ENCODE data around the gene SCTR. TPM values are rescaled to one million over a fixed set of nuclear protein-coding genes. Genes with fewer than 3 reads are reported as not detected.

The SCTR gene
- total RNA-seq, 2 donors from 2014 or later, result not detected

DNA sequence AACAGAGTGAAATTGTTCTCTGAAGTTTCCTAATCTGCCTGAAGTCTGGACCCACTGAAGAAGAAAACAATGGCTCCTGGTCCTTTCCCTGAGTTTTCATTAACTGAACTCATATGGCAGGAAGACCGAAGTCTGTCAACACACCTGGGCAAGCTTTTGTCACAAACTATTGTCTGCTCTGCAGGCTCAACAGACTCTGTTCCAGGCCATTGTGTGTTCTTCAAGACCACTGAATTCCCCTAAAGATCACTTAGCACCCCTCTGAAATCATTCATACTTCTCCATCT lies 99.2 kb downstream of the SCTR start:
- no peak for TF ChIP-seq CTCF (IDR thresholded peaks at IDR 0.05)
- Histone ChIP-seq H3K9me3 (no peaks in the 10 kb centered on the region), H3K4me1 (ENCODE audit: control insufficient read depth in 1 of 2, low read depth in 2 of 2) (peaks cover 0 to 5% of the 10 kb centered on the region in 2 donors), H3K4me3 (no peak overlapping the region), H3K27ac (no peak overlapping the region), H3K27me3 (replicated peaks; ENCODE audit: insufficient read depth) (no peaks in the 10 kb centered on the region), H3K36me3 (no peaks in the 10 kb centered on the region)
- ATAC-seq (ENCODE audit: insufficient number of reproducible peaks, low FRiP score, low read depth) (no peak), DNase-seq (ENCODE audit: low spot score) (no peak)

- no peak overlapping the region for H3K27ac ChIP-seq
- no peaks in the 10 kb centered on the region for H3K27me3 ChIP-seq (replicated peaks; ENCODE audit: insufficient read depth)
- H3K36me3 ChIP-seq, result no peaks in the 10 kb centered on the region
- no peak overlapping the region for H3K4me3 ChIP-seq
- no peak for TF ChIP-seq CTCF (IDR thresholded peaks at IDR 0.05)
- H3K4me1 ChIP-seq (ENCODE audit: control insufficient read depth in 1 of 2, low read depth in 2 of 2), result peaks cover 0 to 5% of the 10 kb centered on the region in 2 donors
- H3K9me3 ChIP-seq, result no peaks in the 10 kb centered on the region
- no peak for ATAC-seq (ENCODE audit: insufficient number of reproducible peaks, low FRiP score, low read depth)
- no peak for DNase-seq (ENCODE audit: low spot score)
Observed at GRCh38 chr2:119424284-119425118, 99.8 kb downstream of the SCTR start.

- no peaks in the 10 kb centered on the region for H3K9me3 ChIP-seq
- TF ChIP-seq CTCF (IDR thresholded peaks at IDR 0.05), result no peak
- no peaks in the 10 kb centered on the region for H3K36me3 ChIP-seq
- no peak overlapping the region for H3K4me3 ChIP-seq
- ATAC-seq (ENCODE audit: insufficient number of reproducible peaks, low FRiP score, low read depth), result no peak
- H3K27me3 ChIP-seq (replicated peaks; ENCODE audit: insufficient read depth), result no peaks in the 10 kb centered on the region
- H3K4me1 ChIP-seq (ENCODE audit: control insufficient read depth in 1 of 2, low read depth in 2 of 2), result peaks cover 0 to 5% of the 10 kb centered on the region in 2 donors
- no peak overlapping the region for H3K27ac ChIP-seq
- DNase-seq (ENCODE audit: low spot score), result no peak
Observed at GRCh38 chr2:119423811-119424210, 100.5 kb downstream of the SCTR start.

DNA sequence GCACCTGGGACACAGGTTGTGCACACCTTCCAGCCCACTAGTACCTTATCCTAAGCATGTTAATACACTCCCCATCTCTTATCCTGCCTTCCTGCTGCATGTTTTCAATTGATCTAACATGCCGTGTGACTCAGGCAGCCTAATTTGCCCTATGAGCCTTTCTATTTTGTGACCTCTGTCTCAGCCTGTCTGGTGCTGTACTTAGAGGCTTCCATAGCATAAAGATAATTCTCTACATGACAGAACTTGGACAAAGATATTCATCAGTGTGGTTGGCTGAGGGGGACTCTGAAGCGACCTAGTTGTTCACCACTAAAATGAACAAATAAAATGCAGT lies 101.2 kb downstream of the SCTR start:
- no peaks in the 10 kb centered on the region for H3K9me3 ChIP-seq
- ATAC-seq (ENCODE audit: insufficient number of reproducible peaks, low FRiP score, low read depth) (no peak), DNase-seq (ENCODE audit: low spot score) (no peak)
- no peaks in the 10 kb centered on the region for H3K27me3 ChIP-seq (replicated peaks; ENCODE audit: insufficient read depth)
- no peak overlapping the region for H3K4me3 ChIP-seq
- no peak for TF ChIP-seq CTCF (IDR thresholded peaks at IDR 0.05)
- no peaks in the 10 kb centered on the region for H3K36me3 ChIP-seq
- H3K27ac ChIP-seq, result no peak overlapping the region
- peaks cover 0 to 5% of the 10 kb centered on the region in 2 donors for H3K4me1 ChIP-seq (ENCODE audit: control insufficient read depth in 1 of 2, low read depth in 2 of 2)

- no peak for DNase-seq (ENCODE audit: low spot score)
- Histone ChIP-seq H3K36me3 (no peaks in the 10 kb centered on the region), H3K9me3 (no peaks in the 10 kb centered on the region), H3K27me3 (replicated peaks; ENCODE audit: insufficient read depth) (no peaks in the 10 kb centered on the region), H3K4me3 (no peak overlapping the region), H3K27ac (no peak overlapping the region), H3K4me1 (ENCODE audit: control insufficient read depth in 1 of 2, low read depth in 2 of 2) (peaks cover 0 to 5% of the 10 kb centered on the region in 2 donors)
- TF ChIP-seq CTCF (IDR thresholded peaks at IDR 0.05), result no peak
- ATAC-seq (ENCODE audit: insufficient number of reproducible peaks, low FRiP score, low read depth), result no peak
Observed at GRCh38 chr2:119422360-119423107, 101.7 kb downstream of the SCTR start.

Measured in thoracic aorta (tissue), 2 donors.